Esophagus muscularis mucosa (tissue), 4 donors: ENCODE results near the gene KIRREL3. TPM values are rescaled to one million over a fixed set of nuclear protein-coding genes. Genes with fewer than 3 reads are reported as not detected.

Experiments
- DNase-seq: peaks from one replicate; pipeline ENCODE4 v3.0.0-alpha.2; 2017; ENCODE audit errors: extremely low spot score
- H3K27ac ChIP-seq, 4 donors: fragments of 200-600 bp; sonication (generic); replicated peaks in 1 of 4; 1 replicate in 3 of 4; 2 replicates in 1 of 4; pipeline ENCODE4 v1.5.1; 2016 to 2019; ENCODE audit warnings: mild to moderate bottlenecking in 1 of 4
- H3K27me3 ChIP-seq, 4 donors: fragments of 200-600 bp; sonication (generic); one replicate each; pipeline versions ENCODE4 v1.5.1 to v1.6.0; 2016 to 2019
- H3K36me3 ChIP-seq, 4 donors: fragments of 200-600 bp; sonication (generic); one replicate each; pipeline ENCODE4 v1.5.1; 2016 to 2019
- H3K4me1 ChIP-seq, 4 donors: fragments of 200-600 bp; sonication (generic); one replicate each; pipeline ENCODE4 v1.5.1; 2016 to 2019
- H3K4me3 ChIP-seq, 4 donors: fragments of 200-600 bp; sonication (generic); 1 replicate in 2 of 4; 2 replicates in 2 of 4; pipeline ENCODE4 v1.5.1; 2016 to 2019; ENCODE audit warnings: mild to moderate bottlenecking in 4 of 4, moderate library complexity in 1 of 4
- H3K9me3 ChIP-seq, 4 donors: fragments of 200-600 bp; sonication (generic); 1 replicate in 3 of 4; 2 replicates in 1 of 4; pipeline ENCODE4 v1.5.1; 2016 to 2019
- EP300 ChIP-seq: sonication (generic); formaldehyde crosslinking; IDR thresholded peaks from one replicate; pipeline ENCODE4 v1.6.1; 2017; ENCODE audit warnings: antibody characterized with exemption
- POLR2A ChIP-seq: fragments of 450-650 bp; IDR thresholded peaks from one replicate; pipeline ENCODE4 v1.6.1; 2017; ENCODE audit warnings: antibody characterized with exemption, moderate library complexity, mild to moderate bottlenecking, low read depth
- POLR2AphosphoS5 ChIP-seq, 2 donors: sonication (generic); formaldehyde crosslinking; IDR thresholded peaks; one replicate each; pipeline ENCODE4 v1.6.1; 2017; ENCODE audit warnings: antibody characterized with exemption in 2 of 2
- WGBS: methylation state at CpG from one replicate; pipeline ENCODE4 v1.1.5; 2018; 5-methylcytosine and 5-hydroxymethylcytosine counted together
- intact Hi-C: fragments of 100-400 bp; cut with DNase I; formaldehyde crosslinking; loops from one replicate; pipeline ENCODE4 v1.15.1; 2023
- total RNA-seq, 4 donors: library from RNA; depleted of rRNA; stranded (reverse); fragments of >200 nt; gene quantifications; one replicate each; pipeline versions ENCODE4 v1.1.0 to v1.2.1, GENCODE V29; 2016
- TF ChIP-seq, protein P1 (sequence below), 3 experiments: fragments of 200-600 bp in 2 of 3; fragments of 450-650 bp in 1 of 3; sonication (generic) in 2 of 3; IDR thresholded peaks; one replicate each; pipeline ENCODE4 v1.5.1; 2017 to 2019; ENCODE audit warnings: antibody characterized with exemption in 3 of 3, mild to moderate bottlenecking in 2 of 3, moderate library complexity in 1 of 3

KIRREL3 gene
- total RNA-seq, 4 donors from 2014 or later: 1.7 to 6.5 (median 3.1) TPM

- no peaks in the 10 kb centered on the region for H3K9me3 ChIP-seq
- peaks cover 0 to 72% (median 0%) of the 10 kb centered on the region in 4 donors for H3K27me3 ChIP-seq
- H3K4me1 ChIP-seq: peaks cover 0 to 7% (median 2%) of the 10 kb centered on the region in 4 donors
- intact Hi-C loops: loop anchor here (10.0 kb wide), 1 partner anchor 377 kb away; no protein-coding TSS in a partner anchor
- TF ChIP-seq POLR2AphosphoS5 (IDR thresholded peaks at IDR 0.05) (no peak), EP300 (no peak), POLR2A (no peak)
- TF ChIP-seq, protein P1, sequence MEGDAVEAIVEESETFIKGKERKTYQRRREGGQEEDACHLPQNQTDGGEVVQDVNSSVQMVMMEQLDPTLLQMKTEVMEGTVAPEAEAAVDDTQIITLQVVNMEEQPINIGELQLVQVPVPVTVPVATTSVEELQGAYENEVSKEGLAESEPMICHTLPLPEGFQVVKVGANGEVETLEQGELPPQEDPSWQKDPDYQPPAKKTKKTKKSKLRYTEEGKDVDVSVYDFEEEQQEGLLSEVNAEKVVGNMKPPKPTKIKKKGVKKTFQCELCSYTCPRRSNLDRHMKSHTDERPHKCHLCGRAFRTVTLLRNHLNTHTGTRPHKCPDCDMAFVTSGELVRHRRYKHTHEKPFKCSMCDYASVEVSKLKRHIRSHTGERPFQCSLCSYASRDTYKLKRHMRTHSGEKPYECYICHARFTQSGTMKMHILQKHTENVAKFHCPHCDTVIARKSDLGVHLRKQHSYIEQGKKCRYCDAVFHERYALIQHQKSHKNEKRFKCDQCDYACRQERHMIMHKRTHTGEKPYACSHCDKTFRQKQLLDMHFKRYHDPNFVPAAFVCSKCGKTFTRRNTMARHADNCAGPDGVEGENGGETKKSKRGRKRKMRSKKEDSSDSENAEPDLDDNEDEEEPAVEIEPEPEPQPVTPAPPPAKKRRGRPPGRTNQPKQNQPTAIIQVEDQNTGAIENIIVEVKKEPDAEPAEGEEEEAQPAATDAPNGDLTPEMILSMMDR (IDR thresholded peaks at IDR 0.05): peak; percentile 35 to 56 (median 35)
- DNase-seq: no peak
- no peak overlapping the region for H3K4me3 ChIP-seq
- 11% methylated on average over 8 of the region's 8 CpGs for WGBS
- no peak overlapping the region for H3K27ac ChIP-seq
- no peaks in the 10 kb centered on the region for H3K36me3 ChIP-seq
Measured at GRCh38 chr11:126607374-126607773, 393.2 kb downstream of the KIRREL3 start.

DNA sequence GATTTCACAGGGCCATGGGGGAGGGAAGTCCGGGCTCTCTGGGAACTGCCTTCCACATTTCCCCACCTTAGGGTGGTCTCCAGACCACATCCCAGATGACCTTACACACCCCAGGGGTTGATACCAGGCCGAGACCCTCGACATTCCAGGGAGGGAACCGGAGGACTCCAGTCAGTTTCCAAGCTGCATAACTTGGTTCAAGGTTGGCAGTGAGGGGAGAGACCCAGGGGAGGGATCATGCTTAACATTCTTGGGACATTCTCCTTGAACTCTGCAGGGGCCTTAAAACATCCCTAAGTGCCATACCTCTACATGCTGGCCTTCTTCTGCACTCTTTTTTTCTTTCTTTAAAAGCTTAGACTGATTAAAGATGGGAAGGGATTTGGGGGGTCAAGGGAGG, 394.1 kb downstream of the KIRREL3 start:
- H3K27me3 ChIP-seq: peaks cover 0 to 71% (median 0%) of the 10 kb centered on the region in 4 donors
- H3K4me3 ChIP-seq: no peak overlapping the region
- no peak for TF ChIP-seq POLR2AphosphoS5 (IDR thresholded peaks at IDR 0.05)
- no peak for TF ChIP-seq EP300
- TF ChIP-seq POLR2A: no peak
- TF ChIP-seq, protein P1 (IDR thresholded peaks at IDR 0.05): no peak
- WGBS: 88% methylated on average over 3 of the region's 4 CpGs
- no peaks in the 10 kb centered on the region for H3K9me3 ChIP-seq
- H3K4me1 ChIP-seq: peaks cover 0 to 7% (median 2%) of the 10 kb centered on the region in 4 donors
- H3K27ac ChIP-seq: no peak overlapping the region
- intact Hi-C loops: loop anchor here (10.0 kb wide), 1 partner anchor 378 kb away; no protein-coding TSS in a partner anchor
- no peaks in the 10 kb centered on the region for H3K36me3 ChIP-seq
- no peak for DNase-seq

- Histone ChIP-seq H3K36me3 (no peaks in the 10 kb centered on the region), H3K4me1 (peaks cover 0 to 7% (median 2%) of the 10 kb centered on the region in 4 donors), H3K27me3 (peaks cover 0 to 71% (median 0%) of the 10 kb centered on the region in 4 donors), H3K27ac (no peak overlapping the region), H3K9me3 (no peaks in the 10 kb centered on the region), H3K4me3 (no peak overlapping the region)
- DNase-seq: no peak
- intact Hi-C loops: loop anchor here (10.0 kb wide), 1 partner anchor 380 kb away; no protein-coding TSS in a partner anchor
- TF ChIP-seq POLR2AphosphoS5 (IDR thresholded peaks at IDR 0.05) (no peak), EP300 (no peak), POLR2A (no peak)
- TF ChIP-seq, protein P1 (IDR thresholded peaks at IDR 0.05): no peak
- WGBS: 72% methylated on average over 6 of the region's 7 CpGs
Measured at GRCh38 chr11:126604461-126604860, 396.1 kb downstream of the KIRREL3 start.

GRCh38 chr11:126603486-126603885, 397.1 kb downstream of the KIRREL3 start:
- intact Hi-C loops: loop anchor here (10.0 kb wide), 1 partner anchor 381 kb away; no protein-coding TSS in a partner anchor
- Histone ChIP-seq H3K9me3 (no peaks in the 10 kb centered on the region), H3K27me3 (peaks cover 0 to 72% (median 0%) of the 10 kb centered on the region in 4 donors), H3K4me1 (peaks cover 0 to 7% (median 2%) of the 10 kb centered on the region in 4 donors), H3K4me3 (no peak overlapping the region), H3K36me3 (no peaks in the 10 kb centered on the region), H3K27ac (no peak overlapping the region)
- TF ChIP-seq, protein P1 (IDR thresholded peaks at IDR 0.05): no peak
- TF ChIP-seq EP300 (no peak), POLR2AphosphoS5 (IDR thresholded peaks at IDR 0.05) (no peak), POLR2A (no peak)
- 78% methylated on average over 6 of the region's 6 CpGs for WGBS
- DNase-seq: no peak

- intact Hi-C loops: loop anchor here (10.0 kb wide), 1 partner anchor 382 kb away; no protein-coding TSS in a partner anchor
- no peak for TF ChIP-seq POLR2A
- TF ChIP-seq EP300: no peak
- TF ChIP-seq POLR2AphosphoS5 (IDR thresholded peaks at IDR 0.05): no peak
- TF ChIP-seq, protein P1 (IDR thresholded peaks at IDR 0.05): no peak
- Histone ChIP-seq H3K27me3 (peaks cover 0 to 72% (median 0%) of the 10 kb centered on the region in 4 donors), H3K27ac (no peak overlapping the region), H3K36me3 (no peaks in the 10 kb centered on the region), H3K4me3 (no peak overlapping the region), H3K9me3 (no peaks in the 10 kb centered on the region), H3K4me1 (peaks cover 0 to 7% (median 2%) of the 10 kb centered on the region in 4 donors)
- WGBS: 65% methylated on average over 2 of the region's 6 CpGs
- DNase-seq: no peak
Measured at GRCh38 chr11:126602993-126603392, 397.6 kb downstream of the KIRREL3 start.
